Measurements from ENCODE around the gene IGLL1. TPM values are rescaled to one million over a fixed set of nuclear protein-coding genes. Genes with fewer than 3 reads are reported as not detected.
"Not testable (repeated sequence)": the region's sequence is repeated elsewhere in the genome, so short reads cannot be mapped to it uniquely, and the experiment has no call there.

IGLL1 gene
- total RNA-seq = 0.31 TPM

- Histone ChIP-seq H3K27me3 (ENCODE audit: insufficient read depth, low read length) (no peaks in the 10 kb centered on the region), H3K4me1 (ENCODE audit: insufficient read depth, low read length) (no peaks in the 10 kb centered on the region), H3K9me3 (ENCODE audit: low read depth, low read length) (no peaks in the 10 kb centered on the region), H3K4me3 (ENCODE audit: low read length) (no peak within 1 kb of the TSS)
Measured at GRCh38 chr22:23579870-23580575, at the start of gene IGLL1. Gene IGLL1, minus strand, starts transcription at chr22:23580290. Its CDS starts 100 bp downstream, at chr22:23580190.

GRCh38 chr22:23628056-23628743 is 48.1 kb upstream of the IGLL1 start:
- H3K4me3 ChIP-seq (ENCODE audit: low read length); H3K9me3 ChIP-seq (ENCODE audit: low read depth, low read length); H3K4me1 ChIP-seq (ENCODE audit: insufficient read depth, low read length); H3K27me3 ChIP-seq (ENCODE audit: insufficient read depth, low read length): not testable (repeated sequence)

- not testable (repeated sequence) for H3K27me3 ChIP-seq (ENCODE audit: insufficient read depth, low read length); H3K4me3 ChIP-seq (ENCODE audit: low read length); H3K9me3 ChIP-seq (ENCODE audit: low read depth, low read length); H3K4me1 ChIP-seq (ENCODE audit: insufficient read depth, low read length)
Measured at GRCh38 chr22:23627401-23628055, 47.4 kb upstream of the IGLL1 start.

- H3K27me3 ChIP-seq (ENCODE audit: insufficient read depth, low read length) = no peaks in the 10 kb centered on the region
- no peak overlapping the region for H3K4me3 ChIP-seq (ENCODE audit: low read length)
- no peaks in the 10 kb centered on the region for H3K9me3 ChIP-seq (ENCODE audit: low read depth, low read length)
- H3K4me1 ChIP-seq (ENCODE audit: insufficient read depth, low read length) = no peaks in the 10 kb centered on the region
Measured at GRCh38 chr22:23626286-23626975, 46.3 kb upstream of the IGLL1 start.

- no peaks in the 10 kb centered on the region for H3K4me1 ChIP-seq (ENCODE audit: insufficient read depth, low read length)
- H3K27me3 ChIP-seq (ENCODE audit: insufficient read depth, low read length) = no peaks in the 10 kb centered on the region
- H3K4me3 ChIP-seq (ENCODE audit: low read length) = no peak overlapping the region
- no peaks in the 10 kb centered on the region for H3K9me3 ChIP-seq (ENCODE audit: low read depth, low read length)
Measured at GRCh38 chr22:23622634-23623033, 42.5 kb upstream of the IGLL1 start.

- H3K4me1 ChIP-seq (ENCODE audit: insufficient read depth, low read length); H3K27me3 ChIP-seq (ENCODE audit: insufficient read depth, low read length): not testable (repeated sequence)
Measured at GRCh38 chr22:23621916-23622315, 41.8 kb upstream of the IGLL1 start.

GRCh38 chr22:23621082-23621780 is 41.1 kb upstream of the IGLL1 start:
- Histone ChIP-seq H3K9me3 (ENCODE audit: low read depth, low read length) (no peaks in the 10 kb centered on the region), H3K4me1 (ENCODE audit: insufficient read depth, low read length) (no peaks in the 10 kb centered on the region), H3K4me3 (ENCODE audit: low read length) (no peak overlapping the region), H3K27me3 (ENCODE audit: insufficient read depth, low read length) (no peaks in the 10 kb centered on the region)

More at GRCh38 chr22:23621916-23622315, 41.8 kb upstream of the IGLL1 start:
- H3K9me3 ChIP-seq (ENCODE audit: low read depth, low read length); H3K4me3 ChIP-seq (ENCODE audit: low read length): not testable (repeated sequence)

GRCh38 chr22:23613193-23613972 is 33.3 kb upstream of the IGLL1 start:
- no peak overlapping the region for H3K4me3 ChIP-seq (ENCODE audit: low read length)
- H3K4me1 ChIP-seq (ENCODE audit: insufficient read depth, low read length) = no peaks in the 10 kb centered on the region
- H3K27me3 ChIP-seq (ENCODE audit: insufficient read depth, low read length) = no peaks in the 10 kb centered on the region
- no peaks in the 10 kb centered on the region for H3K9me3 ChIP-seq (ENCODE audit: low read depth, low read length)

GRCh38 chr22:23609983-23610781 is 30.1 kb upstream of the IGLL1 start:
- Histone ChIP-seq H3K4me1 (ENCODE audit: insufficient read depth, low read length) (no peaks in the 10 kb centered on the region), H3K27me3 (ENCODE audit: insufficient read depth, low read length) (no peaks in the 10 kb centered on the region), H3K4me3 (ENCODE audit: low read length) (no peak overlapping the region), H3K9me3 (ENCODE audit: low read depth, low read length) (no peaks in the 10 kb centered on the region)

- Histone ChIP-seq H3K27me3 (ENCODE audit: insufficient read depth, low read length) (no peaks in the 10 kb centered on the region), H3K4me3 (ENCODE audit: low read length) (no peak overlapping the region), H3K4me1 (ENCODE audit: insufficient read depth, low read length) (no peaks in the 10 kb centered on the region), H3K9me3 (ENCODE audit: low read depth, low read length) (no peaks in the 10 kb centered on the region)
Measured at GRCh38 chr22:23608583-23608982, 28.5 kb upstream of the IGLL1 start.

GRCh38 chr22:23606204-23607131 is 26.4 kb upstream of the IGLL1 start:
- H3K27me3 ChIP-seq (ENCODE audit: insufficient read depth, low read length) = no peaks in the 10 kb centered on the region
- H3K9me3 ChIP-seq (ENCODE audit: low read depth, low read length) = no peaks in the 10 kb centered on the region
- H3K4me3 ChIP-seq (ENCODE audit: low read length) = no peak overlapping the region
- H3K4me1 ChIP-seq (ENCODE audit: insufficient read depth, low read length) = no peaks in the 10 kb centered on the region

GRCh38 chr22:23604939-23605712 is 25.0 kb upstream of the IGLL1 start:
- Histone ChIP-seq H3K9me3 (ENCODE audit: low read depth, low read length) (no peaks in the 10 kb centered on the region), H3K27me3 (ENCODE audit: insufficient read depth, low read length) (no peaks in the 10 kb centered on the region), H3K4me1 (ENCODE audit: insufficient read depth, low read length) (no peaks in the 10 kb centered on the region), H3K4me3 (ENCODE audit: low read length) (no peak overlapping the region)

Measured in mononuclear cell (primary cell).